Lower leg skin (tissue), 3 donors: ENCODE data around the gene GSE1.

Source experiments
- CTCF ChIP-seq, 3 donors: fragments of 450-650 bp; IDR thresholded peaks; one replicate each; pipeline ENCODE4 v1.5.1; 2016; ENCODE audit warnings: antibody characterized with exemption in 3 of 3, mild to moderate bottlenecking in 3 of 3, moderate library complexity in 2 of 3
- POLR2A ChIP-seq, 2 donors: fragments of 450-650 bp; IDR thresholded peaks; one replicate each; pipeline ENCODE4 v1.6.1; 2016 to 2017; ENCODE audit warnings: antibody characterized with exemption in 2 of 2, mild to moderate bottlenecking in 1 of 2, moderate library complexity in 1 of 2

- TF ChIP-seq CTCF (IDR thresholded peaks at IDR 0.05) (no peak), POLR2A (IDR thresholded peaks at IDR 0.05) (no peak)
Measured at GRCh38 chr16:85650135-85650843, 37.2 kb downstream of the GSE1 start.
